Esophagus squamous epithelium (tissue), 4 donors: ENCODE results near the gene WDR12.

Experiments used
- POLR2A ChIP-seq, 4 donors: fragments of 450-650 bp; IDR thresholded peaks; one replicate each; pipeline ENCODE4 v1.6.1; 2017; ENCODE audit warnings: antibody characterized with exemption in 4 of 4, mild to moderate bottlenecking in 4 of 4, moderate library complexity in 3 of 4
- TF ChIP-seq, protein P1 (sequence below), 6 experiments: fragments of 450-650 bp in 4 of 6; fragments of 200-600 bp in 2 of 6; sonication (generic) in 2 of 6; IDR thresholded peaks; one replicate each; pipeline ENCODE4 v1.5.1; 2016 to 2019; ENCODE audit warnings: antibody characterized with exemption in 6 of 6, mild to moderate bottlenecking in 4 of 6, moderate library complexity in 4 of 6

GRCh38 chr2:202933958-202934357 is 22.5 kb upstream of the WDR12 start:
- TF ChIP-seq POLR2A (IDR thresholded peaks at IDR 0.05) = no peak
- TF ChIP-seq, protein P1, sequence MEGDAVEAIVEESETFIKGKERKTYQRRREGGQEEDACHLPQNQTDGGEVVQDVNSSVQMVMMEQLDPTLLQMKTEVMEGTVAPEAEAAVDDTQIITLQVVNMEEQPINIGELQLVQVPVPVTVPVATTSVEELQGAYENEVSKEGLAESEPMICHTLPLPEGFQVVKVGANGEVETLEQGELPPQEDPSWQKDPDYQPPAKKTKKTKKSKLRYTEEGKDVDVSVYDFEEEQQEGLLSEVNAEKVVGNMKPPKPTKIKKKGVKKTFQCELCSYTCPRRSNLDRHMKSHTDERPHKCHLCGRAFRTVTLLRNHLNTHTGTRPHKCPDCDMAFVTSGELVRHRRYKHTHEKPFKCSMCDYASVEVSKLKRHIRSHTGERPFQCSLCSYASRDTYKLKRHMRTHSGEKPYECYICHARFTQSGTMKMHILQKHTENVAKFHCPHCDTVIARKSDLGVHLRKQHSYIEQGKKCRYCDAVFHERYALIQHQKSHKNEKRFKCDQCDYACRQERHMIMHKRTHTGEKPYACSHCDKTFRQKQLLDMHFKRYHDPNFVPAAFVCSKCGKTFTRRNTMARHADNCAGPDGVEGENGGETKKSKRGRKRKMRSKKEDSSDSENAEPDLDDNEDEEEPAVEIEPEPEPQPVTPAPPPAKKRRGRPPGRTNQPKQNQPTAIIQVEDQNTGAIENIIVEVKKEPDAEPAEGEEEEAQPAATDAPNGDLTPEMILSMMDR (IDR thresholded peaks at IDR 0.05) = no peak
